Tibial nerve (tissue), 4 donors: ENCODE results near the gene MECP2. TPM values are rescaled to one million over a fixed set of nuclear protein-coding genes. Genes with fewer than 3 reads are reported as not detected.

Experiments used
- DNase-seq, 2 donors: peaks; one replicate each; pipeline ENCODE4 v3.0.0-alpha.2; 2019; ENCODE audit warnings: low spot score in 2 of 2
- H3K27ac ChIP-seq, 4 donors: fragments of 200-600 bp; sonication (generic) in 3 of 4; one replicate each; pipeline ENCODE4 v1.5.1; 2017 to 2019; ENCODE audit warnings: mild to moderate bottlenecking in 1 of 4
- H3K27me3 ChIP-seq, 2 donors: fragments of 200-600 bp; sonication (generic) in 1 of 2; one replicate each; pipeline versions ENCODE4 v1.5.1 to v1.6.0; 2017 to 2019
- H3K36me3 ChIP-seq, 3 donors: fragments of 200-600 bp; sonication (generic); one replicate each; pipeline ENCODE4 v1.5.1; 2018 to 2019
- H3K4me1 ChIP-seq, 4 donors: fragments of 200-600 bp; sonication (generic) in 3 of 4; one replicate each; pipeline ENCODE4 v1.5.1; 2017 to 2019
- H3K4me3 ChIP-seq, 4 donors: fragments of 200-600 bp; sonication (generic) in 3 of 4; one replicate each; pipeline ENCODE4 v1.5.1; 2017 to 2019; ENCODE audit warnings: mild to moderate bottlenecking in 1 of 4, moderate library complexity in 1 of 4
- H3K9me3 ChIP-seq, 4 donors: fragments of 200-600 bp; sonication (generic) in 3 of 4; one replicate each; pipeline ENCODE4 v1.5.1; 2017 to 2019
- EP300 ChIP-seq, 2 donors: sonication (generic); formaldehyde crosslinking; IDR thresholded peaks; one replicate each; pipeline ENCODE4 v1.6.1; 2017; ENCODE audit warnings: antibody characterized with exemption in 2 of 2, mild to moderate bottlenecking in 1 of 2
- POLR2A ChIP-seq, 2 donors: fragments of 450-650 bp; IDR thresholded peaks; one replicate each; pipeline ENCODE4 v1.6.1; 2017; ENCODE audit warnings: antibody characterized with exemption in 2 of 2, mild to moderate bottlenecking in 2 of 2, moderate library complexity in 2 of 2
- WGBS, 2 donors: methylation state at CpG; one replicate each; pipeline ENCODE4 v1.1.5; 2018; 5-methylcytosine and 5-hydroxymethylcytosine counted together
- total RNA-seq, 4 donors: library from RNA; depleted of rRNA; stranded (reverse); fragments of >200 nt; gene quantifications; one replicate each; pipeline ENCODE4 v1.1.0, GENCODE V29; 2016
- TF ChIP-seq, protein P1 (sequence below), 5 experiments: fragments of 200-600 bp in 3 of 5; fragments of 450-650 bp in 2 of 5; sonication (generic) in 3 of 5; IDR thresholded peaks; one replicate each; pipeline ENCODE4 v1.5.1; 2016 to 2019; ENCODE audit warnings: antibody characterized with exemption in 5 of 5, mild to moderate bottlenecking in 3 of 5, moderate library complexity in 2 of 5

Gene MECP2
- total RNA-seq, 4 donors from 2014 or later, result 71.6 to 96.5 (median 83.1) TPM

DNA sequence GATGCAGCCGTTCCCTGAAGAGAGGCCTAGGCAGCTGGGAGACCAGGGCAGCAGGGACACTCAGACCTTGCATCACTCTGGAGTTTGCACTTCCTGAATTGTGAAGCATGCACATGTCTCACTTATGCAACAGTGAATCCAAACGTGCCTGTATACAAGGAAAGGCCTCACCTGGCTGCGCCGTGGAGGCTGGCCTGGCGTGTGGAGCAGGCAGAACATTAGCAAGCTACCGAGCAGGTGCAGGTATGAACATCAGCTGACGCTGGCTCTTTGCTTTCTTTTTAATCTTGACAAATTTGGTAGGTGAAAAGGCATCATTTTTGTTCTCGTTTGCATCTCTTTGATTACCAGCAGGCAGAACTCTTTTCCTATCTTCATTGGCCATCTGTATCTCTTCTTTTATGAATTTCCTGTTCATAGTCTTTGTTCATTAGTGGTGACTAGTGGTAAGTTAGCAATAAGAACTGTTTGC is 40.7 kb downstream of the MECP2 start:
- no peaks in the 10 kb centered on the region for H3K36me3 ChIP-seq
- WGBS, 2 donors, result 59 to 65% methylated on average over 8 of the region's 8 CpGs
- H3K4me3 ChIP-seq, result no peak overlapping the region
- no peak for DNase-seq
- H3K27me3 ChIP-seq, result no peaks in the 10 kb centered on the region
- no peak overlapping the region for H3K27ac ChIP-seq
- H3K9me3 ChIP-seq, result no peaks in the 10 kb centered on the region
- peak in 1 of 2 donors; percentile 7 for TF ChIP-seq EP300 (IDR thresholded peaks at IDR 0.05)
- TF ChIP-seq, protein P1, sequence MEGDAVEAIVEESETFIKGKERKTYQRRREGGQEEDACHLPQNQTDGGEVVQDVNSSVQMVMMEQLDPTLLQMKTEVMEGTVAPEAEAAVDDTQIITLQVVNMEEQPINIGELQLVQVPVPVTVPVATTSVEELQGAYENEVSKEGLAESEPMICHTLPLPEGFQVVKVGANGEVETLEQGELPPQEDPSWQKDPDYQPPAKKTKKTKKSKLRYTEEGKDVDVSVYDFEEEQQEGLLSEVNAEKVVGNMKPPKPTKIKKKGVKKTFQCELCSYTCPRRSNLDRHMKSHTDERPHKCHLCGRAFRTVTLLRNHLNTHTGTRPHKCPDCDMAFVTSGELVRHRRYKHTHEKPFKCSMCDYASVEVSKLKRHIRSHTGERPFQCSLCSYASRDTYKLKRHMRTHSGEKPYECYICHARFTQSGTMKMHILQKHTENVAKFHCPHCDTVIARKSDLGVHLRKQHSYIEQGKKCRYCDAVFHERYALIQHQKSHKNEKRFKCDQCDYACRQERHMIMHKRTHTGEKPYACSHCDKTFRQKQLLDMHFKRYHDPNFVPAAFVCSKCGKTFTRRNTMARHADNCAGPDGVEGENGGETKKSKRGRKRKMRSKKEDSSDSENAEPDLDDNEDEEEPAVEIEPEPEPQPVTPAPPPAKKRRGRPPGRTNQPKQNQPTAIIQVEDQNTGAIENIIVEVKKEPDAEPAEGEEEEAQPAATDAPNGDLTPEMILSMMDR (IDR thresholded peaks at IDR 0.05), result no peak
- H3K4me1 ChIP-seq, result peaks cover 0 to 63% (median 19%) of the 10 kb centered on the region in 4 donors

DNA sequence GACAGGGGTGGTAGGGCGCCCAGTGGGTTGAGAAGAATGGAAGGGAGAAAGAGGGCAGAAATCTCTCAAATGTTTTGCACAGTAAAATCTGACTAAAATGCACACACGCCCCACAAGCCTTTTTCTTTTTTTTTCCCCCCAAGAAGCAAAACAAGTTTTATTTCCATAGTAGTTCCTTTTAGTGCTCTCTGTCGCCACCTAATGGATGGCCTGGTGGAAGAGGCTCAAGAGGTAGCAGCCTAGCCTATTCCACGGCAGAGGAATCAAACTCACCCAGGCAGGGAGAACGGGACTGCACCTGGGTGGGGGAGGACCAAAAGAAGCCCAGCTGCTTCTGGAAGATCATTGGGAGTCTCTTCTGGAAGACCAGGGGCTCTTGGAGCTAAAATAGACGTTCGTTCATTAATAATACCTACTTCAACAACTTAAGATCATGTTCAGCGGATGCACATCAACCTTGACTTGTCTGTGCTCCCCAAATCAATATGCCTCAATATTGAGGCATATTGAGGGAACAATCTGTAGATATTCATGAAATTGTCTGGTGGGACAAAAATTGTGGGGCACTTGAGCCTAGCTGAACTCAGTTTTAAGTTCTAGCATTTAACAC is 46.2 kb downstream of the MECP2 start:
- H3K27ac ChIP-seq, result peak overlapping the region in 2 of 4 donors; percentile 5 to 39
- H3K36me3 ChIP-seq, result no peaks in the 10 kb centered on the region
- 25 to 29% methylated on average over 8 of the region's 8 CpGs for whole genome bisulfite sequencing, 2 donors
- TF ChIP-seq, protein P1 (IDR thresholded peaks at IDR 0.05), result peak; percentile 48 to 74 (median 61)
- TF ChIP-seq EP300 (IDR thresholded peaks at IDR 0.05) (no peak), POLR2A (IDR thresholded peaks at IDR 0.05) (no peak)
- no peak overlapping the region for H3K4me3 ChIP-seq
- no peaks in the 10 kb centered on the region for H3K9me3 ChIP-seq
- DNase-seq, result peak; percentile 80 to 93
- H3K27me3 ChIP-seq, result no peaks in the 10 kb centered on the region
- H3K4me1 ChIP-seq, result peaks cover 0 to 64% (median 16%) of the 10 kb centered on the region in 4 donors

DNA sequence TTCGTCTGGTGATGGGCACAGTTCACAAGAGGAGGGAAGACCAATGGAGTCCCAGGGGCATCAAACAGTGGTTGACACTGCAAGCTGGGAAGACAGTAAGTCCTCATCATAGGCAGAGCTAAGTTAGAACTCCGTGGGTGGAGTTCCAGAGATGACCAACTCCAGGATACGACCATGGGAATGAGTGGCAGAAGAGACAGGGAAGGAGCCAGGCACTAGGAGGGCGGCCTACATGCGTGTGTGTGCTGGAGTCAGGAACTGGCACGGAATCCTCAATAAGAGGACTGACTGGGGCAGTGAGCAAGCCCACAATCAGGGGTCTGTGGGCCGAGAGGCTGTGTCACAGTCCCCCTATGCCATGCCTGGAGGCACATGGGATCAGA is 47.4 kb downstream of the MECP2 start:
- H3K36me3 ChIP-seq, result no peaks in the 10 kb centered on the region
- H3K27ac ChIP-seq, result peak overlapping the region in 2 of 4 donors; percentile 38 to 39
- WGBS, 2 donors, result 49 to 69% methylated on average over 5 to 7 of the region's 7 CpGs
- H3K9me3 ChIP-seq, result no peaks in the 10 kb centered on the region
- TF ChIP-seq POLR2A (IDR thresholded peaks at IDR 0.05), result no peak
- TF ChIP-seq, protein P1 (IDR thresholded peaks at IDR 0.05), result no peak
- no peak for TF ChIP-seq EP300 (IDR thresholded peaks at IDR 0.05)
- H3K4me3 ChIP-seq, result no peak overlapping the region
- no peaks in the 10 kb centered on the region for H3K27me3 ChIP-seq
- peaks cover 0 to 76% (median 16%) of the 10 kb centered on the region in 4 donors for H3K4me1 ChIP-seq
- no peak for DNase-seq

DNA sequence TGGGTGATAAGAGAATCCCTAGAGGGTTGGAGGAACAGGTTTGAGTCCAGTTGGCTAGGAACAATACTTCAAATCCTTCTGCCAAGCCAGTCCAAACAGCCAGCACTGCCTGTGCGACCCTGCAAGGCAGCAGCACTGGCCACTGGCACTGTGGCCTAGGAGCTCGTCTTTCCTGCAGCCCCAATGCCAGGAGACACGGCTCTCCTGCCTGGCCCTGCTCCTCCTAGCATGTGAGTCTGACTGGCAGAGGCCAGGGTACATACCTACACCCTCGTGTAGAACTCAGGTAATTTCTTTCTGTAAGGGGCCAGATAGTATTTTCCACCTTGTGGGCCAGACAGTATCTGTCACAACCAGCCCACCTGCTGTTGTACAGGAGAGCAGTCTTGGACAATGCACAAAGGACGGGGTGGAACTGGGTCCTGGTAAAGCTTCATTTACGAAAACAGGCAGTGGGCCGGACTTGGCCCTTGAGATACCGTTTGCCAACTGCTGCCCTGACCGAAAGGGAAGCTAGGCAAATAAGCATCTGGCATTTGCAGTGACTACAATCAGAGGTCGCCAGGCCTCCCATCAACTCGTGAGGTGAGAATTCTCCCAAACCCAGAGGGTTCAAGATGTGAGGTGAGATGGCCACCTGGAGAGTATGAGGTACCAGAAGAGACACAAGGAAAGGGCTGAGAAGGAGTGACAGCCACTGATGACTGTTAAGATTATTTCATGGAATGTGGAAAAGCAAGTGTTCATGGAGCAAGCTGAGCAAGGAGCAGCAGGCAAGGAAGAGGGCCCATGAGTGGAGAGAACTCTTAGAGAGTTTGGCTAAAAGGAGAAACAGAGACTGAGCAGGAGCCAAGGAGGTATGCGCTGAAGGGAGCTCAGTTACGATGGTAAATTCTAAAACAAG is 48.1 kb downstream of the MECP2 start:
- Histone ChIP-seq H3K4me1 (peaks cover 0 to 83% (median 16%) of the 10 kb centered on the region in 4 donors), H3K27me3 (no peaks in the 10 kb centered on the region), H3K36me3 (no peaks in the 10 kb centered on the region), H3K9me3 (no peaks in the 10 kb centered on the region), H3K4me3 (no peak overlapping the region), H3K27ac (peak overlapping the region in 3 of 4 donors; percentile 26 to 39 (median 38))
- no peak for DNase-seq
- TF ChIP-seq POLR2A (IDR thresholded peaks at IDR 0.05), result no peak
- no peak for TF ChIP-seq EP300 (IDR thresholded peaks at IDR 0.05)
- TF ChIP-seq, protein P1 (IDR thresholded peaks at IDR 0.05), result no peak
- 61 to 67% methylated on average over 4 to 13 of the region's 13 CpGs for WGBS, 2 donors

DNA sequence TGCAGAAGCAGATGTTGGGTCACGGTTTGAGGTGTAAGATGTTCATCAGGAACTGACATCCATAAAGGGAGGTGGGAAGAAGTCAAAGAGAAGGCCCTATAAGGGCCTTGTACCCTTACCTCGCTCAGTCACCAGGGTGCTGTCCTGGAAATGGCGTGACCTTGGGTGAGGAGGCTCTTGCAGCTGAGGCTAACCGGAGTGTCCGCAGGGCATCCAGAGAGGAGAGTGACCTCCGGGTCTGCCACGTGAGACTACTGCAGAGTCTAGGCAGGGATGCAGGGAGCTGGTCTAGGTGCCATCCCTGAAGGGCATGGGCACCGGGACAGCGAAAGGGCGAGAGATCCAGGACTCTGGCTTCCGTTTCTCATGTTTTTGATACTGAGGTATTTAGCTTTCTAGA is 49.1 kb downstream of the MECP2 start:
- WGBS, 2 donors, result 82% methylated on average over 10 to 11 of the region's 11 CpGs
- Histone ChIP-seq H3K36me3 (no peaks in the 10 kb centered on the region), H3K4me3 (no peak overlapping the region), H3K4me1 (peaks cover 0 to 93% (median 19%) of the 10 kb centered on the region in 4 donors), H3K27me3 (no peaks in the 10 kb centered on the region), H3K27ac (peak overlapping the region in 1 of 4 donors; percentile 39), H3K9me3 (no peaks in the 10 kb centered on the region)
- TF ChIP-seq EP300 (IDR thresholded peaks at IDR 0.05) (no peak), POLR2A (IDR thresholded peaks at IDR 0.05) (no peak)
- TF ChIP-seq, protein P1 (IDR thresholded peaks at IDR 0.05), result no peak
- no peak for DNase-seq
